Measurements from ENCODE around the gene SEMA4D.

DNA sequence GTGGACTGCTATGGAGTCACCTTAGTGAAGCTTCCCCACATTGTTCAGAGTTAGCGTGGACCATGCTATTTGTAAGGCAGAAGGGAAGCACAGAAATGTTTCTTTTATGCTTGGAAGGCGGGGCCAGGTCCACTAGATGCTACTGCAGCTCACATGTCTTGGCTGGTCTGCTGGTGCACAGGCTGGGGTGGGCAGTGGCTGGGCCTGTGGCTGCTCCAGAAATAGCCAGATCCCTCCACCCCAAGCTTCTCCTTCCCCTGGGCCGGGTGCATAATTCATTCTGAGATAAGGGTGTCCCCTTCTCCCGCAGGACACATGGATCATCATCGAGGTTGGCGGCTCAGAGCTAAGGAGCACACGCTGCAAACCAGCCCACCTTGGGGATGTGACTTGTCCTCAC lies 14.5 kb upstream of the SEMA4D start:
- TF ChIP-seq, protein P1, sequence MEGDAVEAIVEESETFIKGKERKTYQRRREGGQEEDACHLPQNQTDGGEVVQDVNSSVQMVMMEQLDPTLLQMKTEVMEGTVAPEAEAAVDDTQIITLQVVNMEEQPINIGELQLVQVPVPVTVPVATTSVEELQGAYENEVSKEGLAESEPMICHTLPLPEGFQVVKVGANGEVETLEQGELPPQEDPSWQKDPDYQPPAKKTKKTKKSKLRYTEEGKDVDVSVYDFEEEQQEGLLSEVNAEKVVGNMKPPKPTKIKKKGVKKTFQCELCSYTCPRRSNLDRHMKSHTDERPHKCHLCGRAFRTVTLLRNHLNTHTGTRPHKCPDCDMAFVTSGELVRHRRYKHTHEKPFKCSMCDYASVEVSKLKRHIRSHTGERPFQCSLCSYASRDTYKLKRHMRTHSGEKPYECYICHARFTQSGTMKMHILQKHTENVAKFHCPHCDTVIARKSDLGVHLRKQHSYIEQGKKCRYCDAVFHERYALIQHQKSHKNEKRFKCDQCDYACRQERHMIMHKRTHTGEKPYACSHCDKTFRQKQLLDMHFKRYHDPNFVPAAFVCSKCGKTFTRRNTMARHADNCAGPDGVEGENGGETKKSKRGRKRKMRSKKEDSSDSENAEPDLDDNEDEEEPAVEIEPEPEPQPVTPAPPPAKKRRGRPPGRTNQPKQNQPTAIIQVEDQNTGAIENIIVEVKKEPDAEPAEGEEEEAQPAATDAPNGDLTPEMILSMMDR (IDR thresholded peaks at IDR 0.05) = no peak
- TF ChIP-seq POLR2A (IDR thresholded peaks at IDR 0.05) = no peak

Measured in adrenal gland (tissue), 5 donors.